WTC11 (cell line): Measurements from ENCODE around the gene LMOD1. TPM values are rescaled to one million over a fixed set of nuclear protein-coding genes. Genes with fewer than 3 reads are reported as not detected.

Experiments
- ATAC-seq: fragments of 200-7000 bp; cut with Tn5 transposase; 2 replicates; pipeline ENCODE4 v1.10.0; 2021; ENCODE audit warnings: mild to moderate bottlenecking, moderate library complexity
- CTCF ChIA-PET: fragments of 300-600 bp; sonication (Branson Sonifier 250); formaldehyde crosslinking; loops from one replicate; lab custom pipeline; 2021; ENCODE audit warnings: antibody characterized with exemption; lab: Charles Lee
- POLR2A ChIA-PET: fragments of 350-600 bp; sonication (Branson Sonifier 250); formaldehyde crosslinking; loops from one replicate; lab custom pipeline; 2021; ENCODE audit warnings: antibody characterized with exemption; lab: Charles Lee
- DNase-seq: peaks from one replicate; pipeline ENCODE4 v3.0.0; 2021; ENCODE audit warnings: low spot score
- H3K27ac Mint-ChIP-seq: 2 replicates; pipeline ENCODE4 v1.8.0; 2021; ENCODE audit warnings: mixed read lengths
- H3K27me3 Mint-ChIP-seq: 2 replicates; pipeline ENCODE4 v1.8.0; 2021; ENCODE audit warnings: low read depth, mild to moderate bottlenecking, moderate library complexity, mixed read lengths
- H3K36me3 Mint-ChIP-seq: 2 replicates; pipeline ENCODE4 v1.8.0; 2021; ENCODE audit warnings: mixed read lengths
- H3K4me1 Mint-ChIP-seq: 2 replicates; pipeline ENCODE4 v1.8.0; 2022; ENCODE audit warnings: mixed read lengths
- H3K4me3 Mint-ChIP-seq: 2 replicates; pipeline ENCODE4 v1.8.0; 2021; ENCODE audit warnings: mild to moderate bottlenecking, moderate library complexity, mixed read lengths
- H3K9me3 Mint-ChIP-seq: 2 replicates; pipeline ENCODE4 v1.8.0; 2021; ENCODE audit warnings: mixed read lengths
- ARID4B ChIP-seq: sonication (generic); formaldehyde crosslinking; IDR thresholded peaks from 2 replicates; pipeline ENCODE4 v1.8.0; 2023; ENCODE audit warnings: missing genetic modification reagents, mild to moderate bottlenecking, borderline replicate concordance
- ATF1 ChIP-seq: sonication (generic); formaldehyde crosslinking; IDR thresholded peaks from 2 replicates; pipeline ENCODE4 v1.8.1; 2023; ENCODE audit warnings: mild to moderate bottlenecking, moderate library complexity, missing genetic modification reagents
- ATF6 ChIP-seq: sonication (generic); formaldehyde crosslinking; IDR thresholded peaks from 2 replicates; pipeline ENCODE4 v1.8.1; 2023; ENCODE audit warnings: mild to moderate bottlenecking, missing genetic modification reagents
- CREM ChIP-seq: sonication (generic); formaldehyde crosslinking; IDR thresholded peaks from 2 replicates; pipeline ENCODE4 v1.8.1; 2022; ENCODE audit warnings: mild to moderate bottlenecking, missing genetic modification reagents, moderate library complexity
- FOXP1 ChIP-seq: sonication (generic); formaldehyde crosslinking; IDR thresholded peaks from 2 replicates; pipeline ENCODE4 v1.8.0; 2022; ENCODE audit warnings: missing genetic modification reagents, mild to moderate bottlenecking, moderate library complexity, borderline replicate concordance
- IRF2 ChIP-seq: sonication (generic); formaldehyde crosslinking; IDR thresholded peaks from 2 replicates; pipeline ENCODE4 v1.8.0; 2022; ENCODE audit warnings: low read depth, missing genetic modification reagents, borderline replicate concordance
- NFE2L1 ChIP-seq: sonication (generic); formaldehyde crosslinking; IDR thresholded peaks from 2 replicates; pipeline ENCODE4 v1.8.1; 2023; ENCODE audit warnings: missing genetic modification reagents
- NR1H2 ChIP-seq: sonication (generic); formaldehyde crosslinking; IDR thresholded peaks from 2 replicates; pipeline ENCODE4 v1.9.0; 2021; ENCODE audit warnings: mild to moderate bottlenecking, moderate library complexity, missing genetic modification reagents
- PRRX2 ChIP-seq: fragments of 250-450 bp; sonication (Bioruptor Pico); IDR thresholded peaks from 2 replicates; pipeline ENCODE4 v1.8.0; 2021; ENCODE audit warnings: mild to moderate bottlenecking
- SMAD4 ChIP-seq: sonication (generic); formaldehyde crosslinking; IDR thresholded peaks from 2 replicates; pipeline ENCODE4 v1.8.0; 2022; ENCODE audit warnings: mild to moderate bottlenecking, missing genetic modification reagents
- TEAD1 ChIP-seq: sonication (generic); formaldehyde crosslinking; IDR thresholded peaks from 2 replicates; pipeline ENCODE4 v1.8.0; 2022; ENCODE audit warnings: mild to moderate bottlenecking, missing genetic modification reagents
- ZMAT4 ChIP-seq: fragments of 250-450 bp; sonication (Bioruptor Pico); IDR thresholded peaks from 2 replicates; pipeline ENCODE4 v1.9.0; 2021; ENCODE audit warnings: mild to moderate bottlenecking
- ZNF219 ChIP-seq: sonication (generic); formaldehyde crosslinking; IDR thresholded peaks from 2 replicates; pipeline ENCODE4 v1.8.0; 2023; ENCODE audit warnings: missing genetic modification reagents, mild to moderate bottlenecking, borderline replicate concordance
- ZNF263 ChIP-seq: sonication (generic); formaldehyde crosslinking; IDR thresholded peaks from 2 replicates; pipeline ENCODE4 v1.8.1; 2022; ENCODE audit warnings: low read depth, mild to moderate bottlenecking, moderate library complexity, missing genetic modification reagents
- ZNF416 ChIP-seq: fragments of 250-450 bp; sonication (Bioruptor Pico); IDR thresholded peaks from 2 replicates; pipeline ENCODE4 v1.9.0; 2021; ENCODE audit warnings: mild to moderate bottlenecking, inconsistent platforms
- ZNF423 ChIP-seq: fragments of 250-450 bp; sonication (Bioruptor Pico); IDR thresholded peaks from 2 replicates; pipeline ENCODE4 v2.1.2; 2022; ENCODE audit warnings: mild to moderate bottlenecking, moderate library complexity
- ZNF532 ChIP-seq: fragments of 250-450 bp; sonication (Bioruptor Pico); IDR thresholded peaks from 2 replicates; pipeline ENCODE4 v1.9.0; 2021; ENCODE audit warnings: mild to moderate bottlenecking, borderline replicate concordance
- ZNF671 ChIP-seq: fragments of 250-450 bp; sonication (Bioruptor Pico); IDR thresholded peaks from 2 replicates; pipeline ENCODE4 v1.8.0; 2021; ENCODE audit warnings: mild to moderate bottlenecking
- total RNA-seq: library from RNA; stranded (reverse); gene quantifications from 3 replicates; pipeline ENCODE4 v1.2.3, GENCODE V29; 2021
- TF ChIP-seq, protein P1 (sequence below): fragments of 250-450 bp; sonication (Bioruptor Pico); conservative IDR thresholded peaks from 2 replicates; pipeline ENCODE4 v1.9.0; 2021; ENCODE audit warnings: mild to moderate bottlenecking
- TF ChIP-seq, protein P2 (sequence below): sonication (generic); formaldehyde crosslinking; IDR thresholded peaks from 2 replicates; pipeline ENCODE4 v1.8.1; 2023; ENCODE audit warnings: mild to moderate bottlenecking, moderate library complexity, missing genetic modification reagents

LMOD1 gene
- total RNA-seq, 1 experiment from 2014 or later = 1.5 TPM

DNA sequence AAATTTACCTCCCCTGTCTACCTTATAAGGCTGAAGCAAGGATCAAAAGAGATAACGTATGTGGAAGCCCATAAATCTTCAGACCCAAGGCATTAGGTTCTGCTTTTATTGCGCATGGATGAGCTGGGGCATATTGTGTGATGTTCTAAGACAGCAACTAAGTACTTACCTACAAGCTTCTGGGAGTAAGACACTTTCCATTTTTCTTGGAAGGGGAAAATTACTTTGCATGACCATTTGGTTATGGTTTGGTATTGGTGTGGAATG lies 21.1 kb downstream of the LMOD1 start:
- H3K4me1 Mint-ChIP-seq = no peaks in the 10 kb centered on the region
- DNase-seq (no peak), ATAC-seq (no peak)
- ChIA-PET CTCF (interaction anchor here (2.3 kb wide), 1 partner anchor 30 kb away, joined by 11 read pairs; no protein-coding TSS in a partner anchor), POLR2A (no interaction called here)
- no peaks in the 10 kb centered on the region for H3K9me3 Mint-ChIP-seq
- H3K4me3 Mint-ChIP-seq = no peak overlapping the region
- no peaks in the 10 kb centered on the region for H3K36me3 Mint-ChIP-seq
- TF ChIP-seq ATF1 (CRISPR knock-in tag) (no peak), IRF2 (no peak), ZNF423 (CRISPR knock-in tag) (no peak), ARID4B (no peak), ATF6 (CRISPR knock-in tag) (no peak), ZNF263 (CRISPR knock-in tag) (no peak), ZMAT4 (CRISPR knock-in tag) (no peak), TEAD1 (CRISPR knock-in tag) (no peak), ZNF532 (CRISPR knock-in tag) (no peak), ZNF416 (no peak), FOXP1 (CRISPR knock-in tag) (no peak), PRRX2 (CRISPR knock-in tag) (no peak)
- H3K27me3 Mint-ChIP-seq = no peaks in the 10 kb centered on the region; the same call in 1 of the 2 replicates
- H3K27ac Mint-ChIP-seq = no peak overlapping the region

DNA sequence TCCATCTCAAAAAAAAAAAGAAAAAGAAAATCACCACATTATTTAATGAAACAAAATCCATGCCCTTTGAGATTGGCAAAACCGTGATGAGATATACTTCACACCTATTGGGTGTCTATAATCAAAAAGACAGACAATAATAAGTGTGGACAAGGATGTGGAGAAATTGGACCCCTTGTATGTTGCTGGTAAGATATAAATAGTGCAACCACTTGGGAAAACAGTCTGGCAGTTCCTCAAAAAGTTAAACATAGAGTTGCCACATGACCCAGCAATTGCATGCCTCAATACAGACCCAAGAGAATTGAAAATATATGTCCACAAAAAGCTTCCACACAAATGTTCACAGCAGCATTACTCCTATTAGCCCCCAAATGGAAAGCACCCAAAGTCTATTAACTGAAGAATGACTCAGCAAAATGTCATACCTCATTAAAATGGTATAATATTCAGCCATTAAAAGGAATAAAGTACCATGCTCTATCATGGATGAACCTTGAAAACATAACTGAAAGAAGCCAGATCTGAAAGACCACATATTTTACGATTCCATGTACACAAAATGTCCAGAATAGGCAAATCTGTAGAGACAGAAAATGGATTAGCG lies 24.3 kb downstream of the LMOD1 start:
- H3K27me3 Mint-ChIP-seq = no peaks in the 10 kb centered on the region; the same call in 1 of the 2 replicates
- ChIA-PET CTCF (no interaction called here), POLR2A (no interaction called here)
- H3K27ac Mint-ChIP-seq = no peak overlapping the region
- no peaks in the 10 kb centered on the region for H3K9me3 Mint-ChIP-seq
- no peak overlapping the region for H3K4me3 Mint-ChIP-seq
- H3K36me3 Mint-ChIP-seq = no peaks in the 10 kb centered on the region
- ATAC-seq = no peak
- DNase-seq = no peak
- H3K4me1 Mint-ChIP-seq = 0 out of 2 replicates have a peak, but pooled peaks cover 2% of the 10 kb centered on the region
- no peak for TF ChIP-seq ZNF423 (CRISPR knock-in tag)
- TF ChIP-seq, protein P1, sequence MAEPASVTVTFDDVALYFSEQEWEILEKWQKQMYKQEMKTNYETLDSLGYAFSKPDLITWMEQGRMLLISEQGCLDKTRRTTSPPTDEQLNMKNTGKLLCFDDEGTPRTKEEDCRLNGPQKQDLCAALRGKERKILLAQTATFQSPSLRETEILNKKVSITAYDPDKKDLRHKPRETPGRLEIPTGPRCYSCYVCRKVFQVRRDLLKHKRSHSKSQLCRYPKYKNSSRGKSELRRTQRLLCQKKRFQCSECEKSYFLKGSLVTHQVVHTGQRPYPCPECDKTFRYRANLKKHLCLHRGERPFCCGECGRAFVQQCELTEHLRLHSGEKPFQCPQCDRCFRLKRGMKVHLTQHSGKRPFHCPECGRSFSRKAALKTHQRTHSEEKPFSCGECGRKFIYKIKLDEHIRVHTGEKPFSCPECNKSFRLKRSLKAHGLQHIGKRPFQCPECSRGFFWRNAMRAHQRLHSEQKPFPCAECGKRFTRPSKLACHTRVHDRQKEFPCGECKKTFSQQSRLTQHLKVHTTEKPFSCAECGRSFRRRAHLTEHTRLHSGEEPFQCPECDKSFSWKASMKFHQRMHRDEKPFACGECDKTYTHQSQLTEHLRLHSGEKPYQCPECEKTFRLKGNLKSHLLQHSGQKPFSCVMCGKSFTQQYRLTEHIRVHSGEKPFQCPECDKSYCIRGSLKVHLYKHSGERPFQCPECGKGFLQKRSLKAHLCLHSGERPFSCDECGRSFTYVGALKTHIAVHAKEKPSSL (CRISPR knock-in tag) = no peak
- no peak for TF ChIP-seq NFE2L1 (CRISPR knock-in tag)
- TF ChIP-seq ZNF219 (CRISPR knock-in tag) = no peak
- TF ChIP-seq NR1H2 (CRISPR knock-in tag) = no peak
- TF ChIP-seq SMAD4 (CRISPR knock-in tag) = no peak
- no peak for TF ChIP-seq ZMAT4 (CRISPR knock-in tag)
- TF ChIP-seq, protein P2, sequence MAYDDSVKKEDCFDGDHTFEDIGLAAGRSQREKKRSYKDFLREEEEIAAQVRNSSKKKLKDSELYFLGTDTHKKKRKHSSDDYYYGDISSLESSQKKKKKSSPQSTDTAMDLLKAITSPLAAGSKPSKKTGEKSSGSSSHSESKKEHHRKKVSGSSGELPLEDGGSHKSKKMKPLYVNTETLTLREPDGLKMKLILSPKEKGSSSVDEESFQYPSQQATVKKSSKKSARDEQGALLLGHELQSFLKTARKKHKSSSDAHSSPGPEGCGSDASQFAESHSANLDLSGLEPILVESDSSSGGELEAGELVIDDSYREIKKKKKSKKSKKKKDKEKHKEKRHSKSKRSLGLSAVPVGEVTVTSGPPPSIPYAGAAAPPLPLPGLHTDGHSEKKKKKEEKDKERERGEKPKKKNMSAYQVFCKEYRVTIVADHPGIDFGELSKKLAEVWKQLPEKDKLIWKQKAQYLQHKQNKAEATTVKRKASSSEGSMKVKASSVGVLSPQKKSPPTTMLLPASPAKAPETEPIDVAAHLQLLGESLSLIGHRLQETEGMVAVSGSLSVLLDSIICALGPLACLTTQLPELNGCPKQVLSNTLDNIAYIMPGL = no peak
- no peak for TF ChIP-seq ZNF671 (CRISPR knock-in tag)
- no peak for TF ChIP-seq CREM (CRISPR knock-in tag)
